PC-3 (cell line): ENCODE measurements around the gene ARHGAP6. TPM values are rescaled to one million over a fixed set of nuclear protein-coding genes. Genes with fewer than 3 reads are reported as not detected.

ENCODE experiments used
- ATAC-seq: fragments of 200-7000 bp; cut with Tn5 transposase; 2 replicates; pipeline ENCODE4 v1.9.1; 2020; ENCODE audit warnings: mild to moderate bottlenecking, moderate library complexity
- BruUV-seq: library from RNA; stranded (reverse); fragments of 400-500 nt; replicated peaks from 2 replicates; lab custom pipeline; 2021; lab: Mats Ljungman, UMichigan
- CTCF ChIA-PET: fragments of 300-600 bp; sonication (Branson Sonifier 250); formaldehyde crosslinking; loops from one replicate; lab custom pipeline; 2022; ENCODE audit warnings: antibody characterized with exemption; lab: Charles Lee
- POLR2A ChIA-PET: fragments of 300-600 bp; sonication (Branson Sonifier 250); formaldehyde crosslinking; loops from one replicate; lab custom pipeline; 2022; ENCODE audit warnings: antibody characterized with exemption; ENCODE audit not compliant: unreplicated experiment; lab: Charles Lee
- DNase-seq: peaks from one replicate; pipeline ENCODE4 v3.0.0-alpha.2; 2015
- H2AFZ ChIP-seq: fragments of 300-600 bp; sonication (generic); 2 replicates; pipeline ENCODE4 v1.6.0; 2016; ENCODE audit warnings: antibody characterized with exemption, low read length
- H3F3A ChIP-seq: fragments of 300-600 bp; sonication (generic); one replicate; pipeline ENCODE4 v1.6.0; 2017; ENCODE audit warnings: antibody characterized with exemption, low read length, control low read depth, mild to moderate bottlenecking; ENCODE audit not compliant: unreplicated experiment
- H3K27ac ChIP-seq: fragments of 300-600 bp; sonication (generic); 2 replicates; pipeline ENCODE4 v1.5.1; 2016; ENCODE audit warnings: mild to moderate bottlenecking, low read length
- H3K27me3 ChIP-seq: fragments of 300-600 bp; sonication (generic); 2 replicates; pipeline ENCODE4 v1.6.1; 2016; ENCODE audit warnings: low read length, mixed read lengths
- H3K36me3 ChIP-seq: fragments of 300-600 bp; sonication (generic); 2 replicates; pipeline ENCODE4 v1.6.1; 2016; ENCODE audit warnings: low read depth, mixed run types, low read length, mixed read lengths
- H3K4me1 ChIP-seq: fragments of 300-600 bp; sonication (generic); 2 replicates; pipeline ENCODE4 v1.5.1; 2016; ENCODE audit warnings: low read length; ENCODE audit not compliant: insufficient read depth
- H3K4me2 ChIP-seq: fragments of 300-600 bp; sonication (generic); 2 replicates; pipeline ENCODE4 v1.6.0; 2016; ENCODE audit warnings: low read length
- H3K4me3 ChIP-seq: fragments of 300-600 bp; sonication (generic); 2 replicates; pipeline ENCODE4 v1.5.1; 2016; ENCODE audit warnings: mild to moderate bottlenecking, low read length, mixed read lengths
- H3K79me2 ChIP-seq: fragments of 300-600 bp; sonication (generic); 2 replicates; pipeline ENCODE4 v1.6.1; 2017; ENCODE audit warnings: low read length, mixed read lengths
- H3K9ac ChIP-seq: fragments of 300-600 bp; sonication (generic); 2 replicates; pipeline ENCODE4 v1.6.0; 2016; ENCODE audit warnings: mild to moderate bottlenecking, low read length
- H3K9me2 ChIP-seq: fragments of 300-600 bp; sonication (generic); replicated peaks from 2 replicates; pipeline ENCODE4 v1.6.1; 2016; ENCODE audit warnings: mixed run types, low read length, mixed read lengths
- H3K9me3 ChIP-seq: fragments of 300-600 bp; sonication (generic); 2 replicates; pipeline ENCODE4 v1.6.1; 2016; ENCODE audit warnings: low read length, mixed read lengths
- H4K20me1 ChIP-seq: fragments of 300-600 bp; sonication (generic); 2 replicates; pipeline ENCODE4 v1.6.1; 2016; ENCODE audit warnings: low read length, mixed read lengths
- CTCF ChIP-seq: fragments of 300-600 bp; sonication (generic); conservative IDR thresholded peaks from 2 replicates; pipeline ENCODE4 v1.5.1; 2017; ENCODE audit warnings: antibody characterized with exemption, low read depth, mild to moderate bottlenecking, low read length
- EZH2 ChIP-seq: fragments of 300-600 bp; sonication (generic); IDR thresholded peaks from one replicate; pipeline ENCODE4 v1.6.1; 2017; ENCODE audit warnings: antibody characterized with exemption, mild to moderate bottlenecking, low read length; ENCODE audit not compliant: unreplicated experiment
- EZH2phosphoT487 ChIP-seq: fragments of 300-600 bp; sonication (generic); IDR thresholded peaks from 2 replicates; pipeline ENCODE4 v1.6.1; 2018; ENCODE audit warnings: mild to moderate bottlenecking, antibody characterized with exemption, low read length, borderline replicate concordance
- intact Hi-C: fragments of 100-400 bp; cut with micrococcal nuclease; formaldehyde crosslinking; loops from 2 replicates; pipeline ENCODE4 v1.9.0; 2023
- total RNA-seq: library from RNA; depleted of rRNA; stranded (reverse); fragments of >200 nt; gene quantifications from 2 replicates; pipeline ENCODE4 v1.2.3, GENCODE V29; 2014

Gene ARHGAP6
- total RNA-seq, 1 experiment from 2014 or later = 2.8 TPM

- H3K27ac ChIP-seq = no peak overlapping the region
- TF ChIP-seq EZH2phosphoT487 (no peak), EZH2 (no peak), CTCF (no peak)
Measured at GRCh38 chrX:11209798-11210414, 455.8 kb downstream of the ARHGAP6 start.

GRCh38 chrX:11206716-11207115 is 459.0 kb downstream of the ARHGAP6 start:
- Histone ChIP-seq H3K9me2 (no peaks in the 10 kb centered on the region), H3K4me3 (no peak overlapping the region), H4K20me1 (no peaks in the 10 kb centered on the region), H3K79me2 (no peaks in the 10 kb centered on the region), H3K4me1 (no peaks in the 10 kb centered on the region), H3K27me3 (no peaks in the 10 kb centered on the region), H3K27ac (no peak overlapping the region), H3K9ac (no peak overlapping the region), H3F3A (no peaks in the 10 kb centered on the region), H3K4me2 (no peak overlapping the region), H2AFZ (no peak overlapping the region), H3K9me3 (no peaks in the 10 kb centered on the region), H3K36me3 (no peaks in the 10 kb centered on the region)
- no TSS peak for BruUV-seq
- intact Hi-C loops = no loop called here
- ATAC-seq (no peak), DNase-seq (no peak)
- ChIA-PET POLR2A (no interaction called here), CTCF (no interaction called here)
- TF ChIP-seq EZH2 = no peak
- TF ChIP-seq CTCF = no peak
- no peak for TF ChIP-seq EZH2phosphoT487

More at GRCh38 chrX:11209798-11210414, 455.8 kb downstream of the ARHGAP6 start:
- Histone ChIP-seq H3K79me2 (no peaks in the 10 kb centered on the region), H2AFZ (no peak overlapping the region), H3K27me3 (no peaks in the 10 kb centered on the region), H3K4me3 (no peak overlapping the region), H3K9me2 (no peaks in the 10 kb centered on the region), H3K4me1 (no peaks in the 10 kb centered on the region), H3F3A (no peaks in the 10 kb centered on the region), H4K20me1 (no peaks in the 10 kb centered on the region), H3K4me2 (no peak overlapping the region), H3K9ac (no peak overlapping the region), H3K9me3 (no peaks in the 10 kb centered on the region), H3K36me3 (no peaks in the 10 kb centered on the region)
- no TSS peak for BruUV-seq
- no peak for ATAC-seq
- no peak for DNase-seq
- POLR2A ChIA-PET = no interaction called here
- intact Hi-C loops = no loop called here
- CTCF ChIA-PET = no interaction called here

GRCh38 chrX:11205796-11206195 is 459.9 kb downstream of the ARHGAP6 start:
- H3K4me1 ChIP-seq = no peaks in the 10 kb centered on the region
- H3K79me2 ChIP-seq = no peaks in the 10 kb centered on the region
- H3K4me3 ChIP-seq = no peak overlapping the region
- H4K20me1 ChIP-seq = no peaks in the 10 kb centered on the region
- H3K4me2 ChIP-seq = no peak overlapping the region
- POLR2A ChIA-PET = no interaction called here
- ATAC-seq (no peak), DNase-seq (no peak)
- H3K9me3 ChIP-seq = no peaks in the 10 kb centered on the region
- no peaks in the 10 kb centered on the region for H3K27me3 ChIP-seq
- no peaks in the 10 kb centered on the region for H3K36me3 ChIP-seq
- H3K9ac ChIP-seq = no peak overlapping the region
- intact Hi-C loops = no loop called here
- BruUV-seq = no TSS peak
- H3K27ac ChIP-seq = no peak overlapping the region
- H2AFZ ChIP-seq = no peak overlapping the region
- TF ChIP-seq CTCF (no peak), EZH2phosphoT487 (no peak), EZH2 (no peak)
- H3F3A ChIP-seq = no peaks in the 10 kb centered on the region
- CTCF ChIA-PET = no interaction called here
- H3K9me2 ChIP-seq = no peaks in the 10 kb centered on the region
